ENCODE measurements around the gene KRT4.

The KRT4 gene

DNA sequence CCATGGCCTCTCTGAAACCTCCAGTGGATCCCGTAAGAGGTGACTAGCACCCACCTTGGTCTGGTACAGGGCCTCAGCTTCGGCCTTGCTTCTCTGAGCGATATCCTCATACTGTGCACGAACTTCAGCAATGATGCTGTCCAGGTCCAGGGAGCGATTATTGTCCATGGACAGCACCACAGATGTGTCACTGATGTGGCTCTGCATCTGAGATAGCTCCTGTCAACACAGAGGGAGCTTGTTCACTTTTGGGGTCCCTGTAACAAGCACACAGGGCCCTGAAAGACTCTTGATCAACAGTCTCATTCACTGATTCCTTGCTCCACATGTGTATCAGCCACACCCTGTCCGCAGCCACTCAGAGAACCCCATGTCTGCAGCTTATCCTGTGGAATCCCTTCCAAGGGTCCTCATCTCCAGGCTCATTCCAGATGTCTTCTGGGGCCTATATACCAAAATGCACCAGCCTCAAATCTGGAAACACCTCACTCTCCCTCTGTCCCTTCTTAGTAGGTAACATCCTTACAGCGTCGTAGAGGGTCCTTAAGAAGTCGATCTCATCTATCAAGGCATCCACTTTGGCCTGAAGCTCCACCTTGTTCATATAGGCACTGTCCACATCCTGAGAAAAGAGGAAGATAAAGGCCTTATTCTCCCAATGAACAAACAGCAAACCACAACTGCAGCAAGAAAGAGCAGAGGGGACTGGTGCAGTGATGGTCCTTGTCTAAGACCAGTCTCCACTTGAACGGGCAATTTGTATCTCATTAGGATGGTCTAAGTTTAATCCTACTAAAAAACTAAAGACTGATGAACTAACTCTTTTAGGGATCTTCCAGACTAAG, 21.5 kb downstream of the KRT4 start:
- DNase-seq (ENCODE audit: low spot score): no peak

DNA sequence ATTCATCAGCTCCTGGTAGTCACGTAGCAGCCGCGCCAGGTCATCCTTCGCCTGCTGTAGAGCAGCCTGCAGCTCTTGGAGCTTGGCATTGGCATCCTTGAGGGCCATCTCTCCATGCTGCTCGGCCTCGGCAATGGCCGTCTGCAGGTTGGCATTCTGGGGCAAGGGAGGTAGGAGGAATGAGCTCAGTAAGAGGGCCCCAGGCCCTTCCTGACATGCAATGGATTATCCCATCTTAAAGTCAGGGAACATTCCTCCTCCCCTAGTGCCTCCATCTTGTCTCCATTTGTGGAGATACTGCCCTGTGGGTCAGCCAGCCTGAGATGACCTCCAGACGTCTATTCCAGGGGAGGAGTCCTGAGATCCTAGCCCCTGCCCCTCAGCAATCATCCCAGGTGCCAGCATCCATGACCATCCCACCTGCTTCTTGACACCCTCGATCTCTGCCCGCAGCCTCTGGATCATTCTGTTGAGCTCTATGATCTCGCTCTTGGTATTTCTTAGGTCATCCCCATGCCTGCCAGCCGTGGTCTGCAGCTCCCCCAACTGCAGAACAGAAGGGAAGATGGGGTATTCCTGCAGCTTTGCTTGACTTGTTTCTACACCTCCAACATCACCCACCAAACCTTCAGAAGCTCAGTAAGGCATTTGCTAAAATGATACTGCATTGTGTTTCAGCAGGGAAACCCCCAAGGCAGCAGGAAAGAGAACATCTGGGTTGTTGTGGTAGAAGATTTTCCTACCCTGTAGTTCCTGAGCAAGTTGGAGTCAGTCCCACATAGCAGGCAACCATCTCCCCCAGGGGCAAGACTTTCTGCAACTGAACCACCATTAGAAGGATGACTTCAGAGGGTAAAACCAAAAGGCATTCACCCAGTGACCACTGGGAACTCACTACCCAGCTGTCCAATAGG, 22.4 kb downstream of the KRT4 start:
- DNase-seq (ENCODE audit: low spot score): no peak

DNA sequence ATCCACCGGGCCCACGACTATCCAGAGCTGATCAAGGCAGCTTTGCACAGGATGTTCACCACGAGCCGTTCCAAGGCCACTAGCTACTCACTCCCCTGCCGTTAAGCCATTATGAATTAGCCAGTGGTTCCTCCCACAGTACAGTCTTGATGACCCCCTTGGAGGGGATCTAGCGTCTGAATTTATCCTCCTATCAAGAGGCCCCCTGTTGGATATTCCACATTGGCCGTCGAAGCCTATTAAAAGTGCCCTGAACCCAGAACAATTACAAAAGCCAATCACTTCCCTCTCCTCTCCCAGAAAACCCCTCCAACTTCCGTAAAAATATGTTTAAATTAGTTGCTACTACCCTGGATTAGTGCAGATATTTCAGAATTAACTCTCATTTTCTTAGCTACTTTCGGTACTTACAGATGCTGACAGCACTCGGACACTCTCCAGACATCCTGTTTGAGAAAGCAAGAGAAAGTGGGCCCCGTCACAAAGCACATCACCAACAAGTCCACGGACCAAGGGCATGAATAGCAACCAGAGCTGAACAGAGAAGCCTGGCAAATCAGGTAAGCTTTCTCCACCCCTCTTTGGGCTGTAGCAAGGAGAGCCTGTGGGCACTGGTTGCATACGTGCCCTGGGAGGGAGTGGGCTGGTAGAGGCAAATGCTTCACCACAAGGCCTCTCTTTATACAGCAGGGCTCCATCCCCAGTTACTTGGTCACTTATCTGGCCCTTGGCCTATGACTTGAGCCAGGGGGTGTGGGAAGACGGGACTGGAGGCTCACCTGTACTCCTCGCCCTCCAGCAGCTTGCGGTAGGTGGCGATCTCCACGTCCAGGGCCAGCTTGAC, 23.3 kb downstream of the KRT4 start:
- no peak for DNase-seq (ENCODE audit: low spot score)

DNA sequence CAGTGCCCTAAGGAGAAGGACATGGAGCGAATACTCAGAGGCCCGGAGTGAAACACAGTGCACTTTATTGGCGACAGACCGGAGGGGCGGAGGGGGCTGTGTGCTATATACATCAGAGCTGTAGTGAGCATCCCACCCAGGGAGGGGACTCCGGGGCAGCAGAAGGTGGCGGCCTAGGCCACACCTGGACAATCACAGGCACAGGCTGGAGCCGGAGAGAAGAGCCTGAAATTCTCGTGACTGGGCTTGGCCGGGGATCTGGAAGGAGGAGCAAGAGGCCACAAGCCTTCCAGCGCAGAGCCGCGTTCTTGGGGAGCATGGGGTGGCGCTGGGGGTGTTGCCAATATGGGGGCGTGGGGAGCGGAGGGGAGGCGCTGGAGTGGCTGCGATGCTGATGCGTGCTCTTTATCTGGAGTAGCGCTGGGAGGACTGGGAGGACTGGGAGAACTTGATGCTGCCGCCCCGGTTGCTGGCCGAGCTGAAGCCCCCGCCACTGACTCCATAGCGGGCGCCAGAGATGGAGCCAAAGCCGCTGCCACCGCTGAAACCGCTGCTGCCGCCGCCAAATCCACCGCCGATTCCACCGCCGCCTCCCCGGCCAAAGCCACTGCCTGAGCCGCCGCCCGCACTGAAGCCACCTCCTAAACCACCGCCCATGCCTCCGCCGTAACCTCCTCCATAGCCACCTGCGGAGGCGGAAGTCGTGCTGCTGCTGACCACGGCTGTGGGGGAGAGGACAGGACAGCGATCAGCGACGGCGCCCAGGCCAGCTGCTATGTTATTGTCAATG, 24.1 kb downstream of the KRT4 start:
- no peak for DNase-seq (ENCODE audit: low spot score)

DNA sequence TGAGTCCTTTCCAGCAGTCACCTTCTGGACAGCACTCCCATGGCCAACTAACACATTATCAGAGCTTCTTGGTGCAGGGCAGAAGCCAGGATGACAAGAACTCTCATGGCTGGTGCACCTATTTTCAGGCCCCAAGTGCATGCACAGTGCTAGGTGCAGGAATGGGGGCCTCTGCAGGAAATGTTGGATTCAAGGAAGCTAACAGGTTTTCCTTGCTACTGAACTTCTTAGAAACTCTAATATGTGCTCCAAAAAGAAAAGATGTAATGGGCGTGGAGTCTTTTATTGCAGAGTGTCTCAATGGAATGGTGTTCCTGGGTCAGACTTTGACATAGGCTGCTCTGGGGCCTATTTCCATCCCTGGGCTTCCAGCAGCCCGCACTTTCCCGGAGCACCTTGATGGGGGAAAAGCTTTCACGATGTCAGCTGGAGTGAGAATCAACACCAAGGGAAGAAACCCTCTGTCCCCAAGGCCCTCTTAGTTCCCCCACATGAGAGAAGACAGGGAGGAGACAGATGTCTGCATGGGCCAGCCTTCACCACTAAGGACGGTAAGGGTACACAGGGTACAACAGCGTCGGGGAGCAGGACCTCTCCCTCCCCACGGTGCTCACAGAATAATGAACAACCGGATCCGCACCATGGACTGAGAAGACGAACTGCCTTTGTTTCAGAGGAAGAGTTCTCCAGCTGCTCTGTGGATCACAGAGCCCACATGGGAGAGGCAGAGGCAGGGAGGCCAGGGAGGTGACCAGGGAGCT, 24.9 kb downstream of the KRT4 start:
- DNase-seq (ENCODE audit: low spot score): no peak

DNA sequence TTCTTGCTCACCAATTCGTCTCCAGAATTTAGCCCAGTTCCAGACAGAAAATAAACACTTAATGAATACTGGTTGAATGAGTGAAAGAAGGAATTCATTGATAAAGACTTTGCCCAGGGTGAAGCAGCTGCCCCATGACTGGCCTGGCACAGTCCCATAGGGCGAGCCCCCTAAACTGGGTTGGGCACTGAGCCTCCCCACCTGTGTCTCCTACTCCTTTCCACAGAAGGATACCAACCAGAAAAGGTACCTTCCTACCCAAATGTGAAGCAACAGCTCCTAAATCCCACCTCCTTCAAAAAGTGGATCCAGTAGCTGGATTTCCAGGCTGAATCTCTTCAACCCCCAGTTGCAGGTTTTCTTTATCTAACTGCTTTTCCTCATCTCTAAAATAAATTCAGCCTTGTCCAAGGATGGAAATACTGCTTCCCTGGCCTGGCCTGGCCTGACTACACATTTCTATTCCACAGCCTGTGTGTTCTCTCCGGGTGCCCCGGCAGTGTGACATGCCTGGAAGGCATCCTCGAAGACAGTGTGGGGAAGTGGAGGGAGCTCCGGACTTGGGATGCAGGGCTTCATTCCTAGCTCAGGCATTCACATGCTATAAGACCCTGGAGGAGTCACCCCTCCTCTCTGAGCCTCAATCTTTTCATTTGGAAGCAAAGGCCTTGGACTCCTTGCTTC, 25.6 kb downstream of the KRT4 start:
- no peak for DNase-seq (ENCODE audit: low spot score)

DNA sequence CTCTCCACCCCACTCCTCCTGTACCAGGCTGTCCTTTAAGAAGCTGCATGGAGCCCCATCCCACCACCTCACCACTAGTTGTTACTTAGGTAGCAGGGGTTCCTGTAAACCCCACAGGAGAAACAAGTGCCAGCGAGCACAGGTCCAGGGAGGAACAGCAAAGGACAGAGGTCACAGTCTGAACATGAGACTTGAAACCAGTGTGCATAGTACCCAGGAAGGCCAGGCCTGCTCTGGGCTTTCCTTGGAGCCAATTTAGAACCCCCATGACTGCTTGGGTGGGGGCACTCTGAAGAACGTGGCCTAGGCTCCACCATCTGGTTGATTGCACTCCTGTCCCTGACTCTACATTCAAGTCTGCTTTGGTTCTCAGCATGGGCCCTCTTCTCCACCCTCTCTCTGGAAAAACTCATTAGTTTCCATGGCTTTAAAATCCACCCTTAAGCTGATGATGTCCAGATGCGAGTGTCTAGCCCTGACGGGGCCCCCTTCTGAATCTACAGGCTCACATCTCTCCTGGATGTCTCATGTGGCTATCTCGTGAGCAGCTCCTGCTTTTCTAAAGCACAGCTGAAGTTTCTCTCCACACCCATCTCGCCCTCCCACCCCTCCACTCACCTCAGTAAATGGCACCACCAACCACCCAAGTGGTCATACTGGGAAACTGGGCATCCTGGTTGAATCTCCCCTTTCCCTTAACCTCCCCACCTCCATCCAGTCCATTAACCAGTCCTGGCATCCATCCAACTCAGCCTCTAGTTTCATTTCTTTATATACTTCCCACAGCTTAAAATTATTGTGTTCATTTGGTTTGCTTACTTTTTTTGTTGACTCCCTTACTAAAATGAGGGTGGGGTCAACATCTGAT, 26.4 kb downstream of the KRT4 start:
- DNase-seq (ENCODE audit: low spot score): no peak

DNA sequence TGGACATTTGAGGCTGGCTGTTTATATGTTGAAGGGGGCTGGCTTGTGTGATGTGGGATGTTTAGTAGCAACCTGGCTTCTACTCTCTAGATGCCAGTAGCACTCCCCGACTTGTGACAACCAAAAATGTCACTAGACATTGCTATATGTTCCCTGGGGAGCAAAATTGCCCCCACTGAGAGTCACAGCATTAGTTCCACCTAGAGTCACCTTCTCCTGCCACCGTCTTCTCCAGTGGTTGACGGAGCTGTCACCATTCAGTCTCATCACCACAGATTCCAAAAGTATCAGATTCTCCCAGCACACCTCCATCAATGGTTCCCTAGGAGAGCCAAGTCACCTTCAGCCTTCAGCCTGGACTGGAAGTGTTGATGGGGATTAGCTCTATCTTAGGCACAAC, 29.0 kb downstream of the KRT4 start:
- no peak for DNase-seq (ENCODE audit: low spot score)

DNA sequence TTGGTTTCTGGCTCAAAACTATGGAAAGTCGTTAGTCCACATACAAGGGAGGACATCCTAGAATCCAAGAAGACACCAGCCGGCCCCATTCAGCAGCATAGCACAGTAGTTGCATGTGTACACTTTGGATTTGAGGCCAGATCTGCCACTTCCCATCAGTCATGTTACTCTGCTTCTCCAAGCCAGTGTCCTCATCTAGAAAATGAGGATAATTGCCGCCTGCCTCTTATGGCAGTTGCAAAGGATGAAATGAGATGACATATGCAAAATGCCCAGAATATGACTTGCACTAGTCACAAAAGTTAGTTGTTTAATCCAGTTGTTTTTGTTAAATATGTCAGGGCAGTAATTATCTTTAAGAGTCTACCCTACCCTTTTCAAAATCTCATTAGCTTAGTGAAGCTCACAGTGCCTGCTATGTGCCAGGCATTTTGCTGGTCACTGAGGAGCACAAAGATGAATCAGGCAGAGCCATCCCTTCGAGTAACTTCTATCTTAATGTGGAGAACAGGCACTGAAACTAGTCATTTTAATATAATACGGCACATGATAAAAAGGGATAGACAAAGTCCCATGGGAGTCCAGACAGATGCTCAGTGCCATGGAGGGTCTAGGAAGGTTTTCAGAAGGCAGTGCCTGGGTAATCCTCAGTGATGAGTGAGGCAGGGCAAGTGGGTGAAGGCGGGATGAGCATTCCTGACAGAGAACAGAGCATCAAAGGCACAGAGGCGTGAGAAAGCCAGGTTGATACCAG, 30.2 kb downstream of the KRT4 start:
- DNase-seq (ENCODE audit: low spot score): no peak

DNA sequence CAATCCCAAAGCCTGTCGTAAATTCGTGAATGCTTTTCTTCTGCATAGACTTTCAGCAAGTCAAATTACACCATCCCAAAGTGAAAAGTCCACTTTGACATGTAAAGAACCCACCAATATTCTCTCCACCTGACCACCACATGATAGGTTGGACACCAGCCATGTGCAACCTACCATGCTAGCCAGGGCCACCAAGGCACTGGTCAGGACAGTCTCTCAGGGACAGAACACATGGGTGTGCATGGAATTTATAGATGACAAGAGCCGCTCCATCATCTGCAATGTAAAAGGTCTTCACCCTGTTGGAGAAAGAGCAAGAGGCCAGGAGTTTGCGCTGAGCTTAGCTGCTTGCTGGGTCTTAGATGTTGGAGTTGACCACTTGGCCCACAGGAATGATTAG, 31.4 kb downstream of the KRT4 start:
- no peak for DNase-seq (ENCODE audit: low spot score)

DNA sequence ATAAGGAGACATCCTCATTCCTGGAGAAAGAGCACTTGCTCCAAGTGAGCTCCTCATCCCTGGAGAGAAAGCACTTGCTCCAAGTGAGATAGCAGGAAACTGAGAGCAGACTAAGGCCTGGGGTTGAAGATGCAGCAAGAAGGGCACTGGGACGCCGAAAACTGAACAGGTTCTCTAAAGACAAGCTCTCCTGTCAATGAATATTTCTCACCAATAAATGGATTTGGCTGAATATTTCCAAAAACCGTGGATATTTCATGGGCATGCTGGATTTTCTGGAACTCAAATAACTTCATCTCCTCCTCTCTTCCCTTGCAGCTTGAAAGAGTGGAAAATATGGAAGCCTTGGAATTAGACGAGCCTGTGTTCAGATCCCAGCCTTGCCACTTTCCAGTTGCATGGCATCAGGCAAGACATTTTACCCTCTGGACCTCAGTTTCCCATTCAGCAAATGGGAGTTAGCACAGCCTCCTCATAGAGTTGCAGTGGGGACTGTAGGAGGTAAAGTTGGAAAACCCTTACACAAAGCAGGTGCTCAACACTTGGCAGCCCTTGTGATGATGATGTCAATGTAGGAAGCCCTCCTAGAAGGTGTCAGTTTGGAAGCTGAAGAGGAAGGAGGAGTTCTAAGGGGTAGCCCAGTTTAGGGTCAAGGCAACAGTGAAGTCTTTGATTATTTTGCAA, 32.4 kb downstream of the KRT4 start:
- no peak for DNase-seq (ENCODE audit: low spot score)

DNA sequence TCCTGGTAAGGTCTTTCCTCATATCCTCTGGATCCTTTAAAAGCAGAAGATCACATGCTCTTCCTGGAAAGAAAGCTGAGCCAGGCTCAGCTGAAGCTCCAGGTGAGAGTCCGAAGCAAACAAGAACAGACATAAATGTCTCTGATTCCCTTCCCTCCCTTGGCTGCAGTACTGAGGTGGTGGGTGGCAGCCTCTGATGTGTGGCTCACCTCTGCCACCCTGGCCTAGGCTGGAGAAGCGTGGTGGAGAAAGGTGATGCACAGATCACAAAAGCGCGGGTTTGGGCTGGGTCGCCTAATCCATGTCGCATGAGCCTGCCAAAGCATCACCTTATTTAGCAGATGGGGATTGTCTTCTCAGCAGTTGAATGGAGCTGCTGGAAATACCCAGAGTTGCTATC, 34.0 kb downstream of the KRT4 start:
- DNase-seq (ENCODE audit: low spot score): no peak

DNA sequence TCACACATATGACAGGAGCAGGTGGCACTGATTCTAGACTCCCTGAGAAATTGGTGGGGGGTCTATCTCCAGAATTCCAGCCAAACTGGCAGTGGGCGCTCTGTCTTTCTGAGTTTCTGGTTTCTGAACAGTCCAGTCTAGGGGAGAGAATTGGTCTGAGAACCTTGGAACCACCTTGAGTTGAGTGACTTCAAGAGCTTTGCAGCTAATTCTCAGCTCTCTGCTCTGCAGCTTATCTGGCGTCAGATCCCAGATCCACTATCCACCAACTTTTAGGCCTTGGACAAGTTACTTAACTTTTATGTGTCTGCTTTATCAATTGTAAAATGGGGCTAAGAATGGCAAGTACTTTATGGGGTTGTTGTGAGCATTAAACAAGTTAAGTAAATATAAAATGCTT, 35.1 kb downstream of the KRT4 start:
- DNase-seq (ENCODE audit: low spot score): no peak

DNA sequence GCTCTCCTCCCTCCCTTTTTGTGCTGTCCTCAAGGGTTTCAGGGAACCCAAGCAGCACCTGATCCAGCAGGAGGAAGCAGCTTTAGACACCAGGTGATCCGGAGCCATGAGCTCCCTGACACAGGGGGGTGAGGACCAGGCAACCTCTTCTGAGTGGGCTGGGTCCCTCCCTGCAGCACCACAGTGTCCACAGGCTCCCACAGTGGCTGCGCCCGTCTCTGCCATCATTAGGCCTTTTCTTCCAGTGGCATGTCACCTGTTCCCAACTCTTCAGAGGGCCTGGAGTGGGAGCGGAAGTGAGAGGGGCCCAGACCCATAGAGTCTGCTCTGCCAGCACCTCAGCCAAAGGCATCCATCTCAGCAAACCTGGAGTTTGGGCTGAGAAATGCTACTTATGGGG, 36.4 kb downstream of the KRT4 start:
- no peak for DNase-seq (ENCODE audit: low spot score)

DNA sequence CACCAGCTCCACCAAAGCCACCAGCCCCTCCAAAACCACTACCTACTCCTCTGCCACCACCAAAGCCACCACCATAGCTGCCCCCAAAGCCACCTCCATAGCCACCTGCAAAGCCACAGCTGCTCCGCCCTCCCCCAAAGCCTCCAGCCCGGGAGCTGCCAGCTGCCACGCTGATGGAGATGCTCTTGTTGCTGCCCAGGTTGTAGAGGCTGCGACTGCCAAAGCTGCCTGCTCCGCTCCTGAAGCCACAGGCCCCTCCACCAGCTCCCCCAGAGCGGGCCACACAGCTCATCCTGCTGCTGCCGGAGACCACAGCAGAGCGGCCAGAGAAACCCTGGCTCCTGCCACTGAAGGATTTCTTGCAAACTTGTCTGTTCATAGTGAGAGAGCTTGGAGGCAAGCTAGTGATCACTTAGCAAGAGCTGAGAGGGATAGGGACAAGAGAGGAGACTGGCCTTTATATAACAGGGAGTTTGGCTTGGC, 37.0 kb downstream of the KRT4 start, which contains the start of gene KRT76:
TSS of gene KRT76 (minus strand) at position 433 of the 483 bp plus-strand sequence. CDS start at position 379, 54 bp downstream.
- DNase-seq (ENCODE audit: low spot score): no peak

DNA sequence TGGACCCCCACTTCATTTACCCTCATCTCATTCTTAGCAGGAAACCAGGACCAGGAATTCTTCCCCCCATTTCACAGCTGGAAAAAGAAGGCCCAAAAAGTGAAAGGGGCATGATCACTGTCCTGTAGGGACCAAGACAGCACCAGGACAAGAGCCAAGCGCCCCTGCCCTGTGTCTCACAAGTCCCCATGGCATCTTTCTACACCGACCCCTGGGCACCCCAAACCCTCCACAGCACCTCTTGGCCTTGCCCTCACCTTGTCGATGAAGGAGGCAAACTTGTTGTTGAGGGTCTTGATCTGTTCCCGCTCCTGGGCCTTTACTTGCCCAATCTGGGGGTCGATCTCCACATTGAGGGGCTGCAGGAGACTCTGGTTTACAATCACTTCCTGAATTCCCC, 37.5 kb downstream of the KRT4 start:
- DNase-seq (ENCODE audit: low spot score): no peak

DNA sequence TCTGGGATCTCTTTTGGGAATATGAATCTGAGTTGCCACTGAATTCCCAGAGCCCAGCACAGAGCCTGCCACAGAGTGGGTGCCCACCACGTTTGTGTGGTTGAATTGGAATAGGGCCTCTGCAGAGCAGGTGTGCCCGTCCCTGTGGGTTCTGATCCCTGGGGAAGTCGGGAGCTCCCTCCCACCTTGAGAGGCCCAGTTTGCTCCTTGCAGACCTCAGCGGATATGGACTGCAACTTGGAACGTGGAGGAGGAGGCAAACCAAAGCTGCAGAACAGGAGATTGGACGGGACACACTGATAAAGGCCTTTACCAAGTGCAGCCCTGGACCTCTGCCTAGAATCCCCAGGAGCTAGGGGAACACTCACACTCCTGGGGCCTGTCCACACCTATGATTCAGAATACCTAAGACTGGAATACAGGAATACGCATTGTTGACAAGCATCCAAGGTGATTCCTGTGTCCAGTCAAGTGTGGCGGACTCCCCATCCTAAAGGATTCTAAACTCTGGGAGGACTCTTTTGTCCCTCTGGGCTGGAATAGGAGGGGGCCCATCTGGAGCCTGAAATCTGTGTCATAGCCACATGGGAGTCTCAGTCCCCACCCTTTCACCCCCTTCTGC, 39.2 kb downstream of the KRT4 start:
- no peak for DNase-seq (ENCODE audit: low spot score)

Data from D341Med (cell line).